Sigmoid colon (tissue), 4 donors: ENCODE data around the gene IFIT2.

Source experiments
- EP300 ChIP-seq, 4 donors: sonication (generic); formaldehyde crosslinking; IDR thresholded peaks; one replicate each; pipeline ENCODE4 v1.6.1; 2017; ENCODE audit warnings: antibody characterized with exemption in 4 of 4
- POLR2A ChIP-seq, 2 donors: fragments of 450-650 bp; IDR thresholded peaks; one replicate each; pipeline ENCODE4 v1.6.1; 2016; ENCODE audit warnings: antibody characterized with exemption in 2 of 2, mild to moderate bottlenecking in 2 of 2, moderate library complexity in 2 of 2
- TF ChIP-seq, protein P1 (sequence below), 4 experiments: fragments of 450-650 bp in 3 of 4; fragments of 200-600 bp in 1 of 4; IDR thresholded peaks; one replicate each; pipeline ENCODE4 v1.5.1; 2016 to 2019; ENCODE audit warnings: antibody characterized with exemption in 4 of 4, mild to moderate bottlenecking in 3 of 4, moderate library complexity in 2 of 4

DNA sequence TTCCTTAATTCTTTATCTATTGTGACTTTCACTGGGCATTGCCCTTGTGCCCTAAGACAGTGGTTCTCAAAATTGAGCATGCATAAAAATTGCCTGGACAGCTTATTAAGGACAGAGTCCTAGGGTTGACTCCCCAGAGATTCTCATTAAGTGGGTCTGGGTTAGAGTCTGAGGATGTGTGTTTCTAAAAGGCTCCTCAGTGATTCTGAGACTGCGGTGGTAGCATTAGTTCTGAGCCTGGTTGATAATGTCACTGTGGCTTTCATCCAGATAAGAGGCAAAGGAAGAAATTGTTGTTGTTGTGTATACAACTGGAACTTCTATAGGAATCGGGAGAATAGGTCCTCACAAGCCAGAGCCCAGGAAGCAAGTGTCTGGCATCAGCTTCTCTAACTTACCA, 1.3 kb downstream of the IFIT2 start:
- TF ChIP-seq, protein P1, sequence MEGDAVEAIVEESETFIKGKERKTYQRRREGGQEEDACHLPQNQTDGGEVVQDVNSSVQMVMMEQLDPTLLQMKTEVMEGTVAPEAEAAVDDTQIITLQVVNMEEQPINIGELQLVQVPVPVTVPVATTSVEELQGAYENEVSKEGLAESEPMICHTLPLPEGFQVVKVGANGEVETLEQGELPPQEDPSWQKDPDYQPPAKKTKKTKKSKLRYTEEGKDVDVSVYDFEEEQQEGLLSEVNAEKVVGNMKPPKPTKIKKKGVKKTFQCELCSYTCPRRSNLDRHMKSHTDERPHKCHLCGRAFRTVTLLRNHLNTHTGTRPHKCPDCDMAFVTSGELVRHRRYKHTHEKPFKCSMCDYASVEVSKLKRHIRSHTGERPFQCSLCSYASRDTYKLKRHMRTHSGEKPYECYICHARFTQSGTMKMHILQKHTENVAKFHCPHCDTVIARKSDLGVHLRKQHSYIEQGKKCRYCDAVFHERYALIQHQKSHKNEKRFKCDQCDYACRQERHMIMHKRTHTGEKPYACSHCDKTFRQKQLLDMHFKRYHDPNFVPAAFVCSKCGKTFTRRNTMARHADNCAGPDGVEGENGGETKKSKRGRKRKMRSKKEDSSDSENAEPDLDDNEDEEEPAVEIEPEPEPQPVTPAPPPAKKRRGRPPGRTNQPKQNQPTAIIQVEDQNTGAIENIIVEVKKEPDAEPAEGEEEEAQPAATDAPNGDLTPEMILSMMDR (IDR thresholded peaks at IDR 0.05): no peak
- TF ChIP-seq EP300 (IDR thresholded peaks at IDR 0.05): no peak
- no peak for TF ChIP-seq POLR2A (IDR thresholded peaks at IDR 0.05)
